HG03066 (cell line): ENCODE measurements around the gene MYF6.
A peak's percentile ranks its signal among the peaks of the same experiment; 100 is the strongest.

Experiments used
- ATAC-seq: cut with Tn5 transposase; IDR thresholded peaks from one replicate; pipeline ENCODE4 v1.9.1; 2021; ENCODE audit warnings: low read depth; ENCODE audit not compliant: unreplicated experiment

The MYF6 gene

DNA sequence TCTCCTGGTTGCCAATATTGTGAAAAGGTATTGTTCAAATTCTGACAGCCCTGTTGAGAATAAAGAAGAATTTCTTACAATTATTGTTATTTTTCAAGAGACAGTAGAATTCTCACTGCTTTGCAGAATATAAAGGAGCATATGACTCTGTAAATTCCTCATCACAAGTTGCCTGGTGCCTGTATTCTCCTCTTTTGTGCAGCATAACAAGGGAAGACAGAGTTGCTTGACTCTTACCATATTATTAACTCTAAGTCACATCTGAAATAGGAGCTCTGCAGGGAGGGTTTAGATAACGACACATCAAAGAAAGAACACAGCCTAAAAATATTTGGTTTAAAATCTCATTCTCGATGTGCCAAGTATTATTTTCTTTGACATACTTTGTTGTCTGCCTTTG is 40.4 kb downstream of the MYF6 start:
- ATAC-seq = no peak

DNA sequence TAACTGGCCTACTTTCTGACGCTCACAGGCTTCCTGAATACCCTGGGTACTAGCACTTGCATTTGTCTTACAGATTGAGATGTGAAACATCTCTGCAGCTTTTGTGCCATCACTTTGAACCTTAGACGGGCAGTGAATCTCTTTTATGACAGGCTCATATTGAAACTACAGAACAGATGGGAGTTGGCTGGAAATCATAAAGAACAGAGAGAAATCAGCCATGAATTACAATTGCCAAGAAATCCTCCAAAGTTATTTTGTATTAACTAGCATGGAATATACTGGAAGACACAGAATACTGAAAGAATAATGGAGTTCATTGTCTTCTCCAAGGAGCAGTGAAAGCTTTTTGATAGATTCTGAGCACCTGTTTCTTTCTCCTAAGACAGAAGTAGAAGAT is 42.0 kb downstream of the MYF6 start:
- ATAC-seq = no peak

DNA sequence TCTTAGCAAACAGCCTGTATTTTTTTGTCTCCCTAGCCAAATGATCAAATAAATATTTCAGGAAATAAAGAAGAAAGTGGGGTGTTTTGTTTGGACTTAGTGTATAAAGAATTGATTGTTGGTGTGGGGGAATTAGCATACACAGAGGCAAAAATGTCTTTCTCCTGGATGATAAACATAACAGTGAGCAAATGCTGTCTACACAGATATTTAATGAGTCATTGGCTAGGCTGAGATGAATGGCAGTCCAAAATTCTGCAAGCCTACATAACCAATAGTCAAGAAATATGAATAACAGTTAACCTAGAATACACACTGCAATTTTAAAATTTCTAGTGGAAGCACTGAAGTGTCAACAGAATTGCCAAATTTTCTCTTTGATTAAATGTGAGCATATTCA is 45.0 kb downstream of the MYF6 start:
- no peak for ATAC-seq

DNA sequence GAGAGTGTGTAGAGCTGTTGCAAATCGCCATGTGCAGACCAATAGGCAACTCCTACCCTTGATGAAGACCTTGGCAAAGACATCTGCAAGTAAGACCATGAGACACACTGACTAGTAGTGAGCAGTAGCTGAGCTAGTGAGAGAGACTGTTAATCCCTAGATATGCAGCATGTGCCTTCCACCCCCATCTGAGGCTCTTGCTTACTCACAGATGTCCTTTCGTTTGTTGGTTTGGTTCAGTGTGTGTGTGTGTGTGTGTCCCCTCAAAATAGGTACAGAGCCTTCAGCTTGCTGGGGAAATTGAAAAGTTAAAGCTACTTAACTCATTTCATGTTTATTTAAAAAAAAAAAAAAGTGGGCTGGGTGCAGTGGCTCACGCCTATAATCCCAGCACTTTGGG is 46.8 kb downstream of the MYF6 start:
- ATAC-seq = no peak

DNA sequence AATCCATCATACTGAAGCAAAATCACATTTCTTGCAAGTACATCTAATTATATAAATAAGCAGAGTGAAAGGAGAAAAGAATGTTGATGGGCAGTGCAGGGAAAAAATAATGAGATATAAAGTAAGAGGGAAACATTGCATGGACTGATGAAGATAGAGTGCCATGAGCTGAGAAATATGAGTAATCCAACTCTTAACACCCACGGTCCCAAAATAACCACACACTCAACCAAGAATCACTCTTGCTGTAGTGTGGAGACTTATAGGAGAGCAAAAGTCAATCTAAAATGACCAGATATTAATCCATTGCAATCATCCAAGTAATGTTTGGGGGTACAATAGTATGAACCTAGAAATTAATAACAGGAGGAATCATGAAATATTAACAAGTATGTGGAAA is 49.4 kb downstream of the MYF6 start:
- ATAC-seq = peak; percentile 74
